COR-L47 (cell line): ENCODE measurements around the gene DESI1.

Experiments
- DNase-seq: peaks from one replicate; lab custom pipeline; 2025; lab: John Stamatoyannopoulos, UW

Gene DESI1

GRCh38 chr22:41557401-41558240, 63.2 kb downstream of the DESI1 start:
- no peak for DNase-seq

- DNase-seq, result no peak
Observed at GRCh38 chr22:41556561-41556960, 64.3 kb downstream of the DESI1 start.

- no peak for DNase-seq
Observed at GRCh38 chr22:41555325-41555982, 65.4 kb downstream of the DESI1 start.

GRCh38 chr22:41551877-41552582, 68.8 kb downstream of the DESI1 start:
- no peak for DNase-seq

- no peak for DNase-seq
Observed at GRCh38 chr22:41550952-41551491, 69.8 kb downstream of the DESI1 start.

GRCh38 chr22:41548830-41549211, 72.0 kb downstream of the DESI1 start:
- DNase-seq, result no peak
